Keratinocyte (primary cell): ENCODE measurements around the gene QTRT2.

Experiments used
- CTCF ChIP-seq, 3 experiments: IDR thresholded peaks in 1 of 3; conservative IDR thresholded peaks in 1 of 3; optimal IDR thresholded peaks in 1 of 3; 2 replicates in 2 of 3; 3 replicates in 1 of 3; pipeline versions ENCODE3 to v1.5.1; 2011; ENCODE audit warnings: low read length in 3 of 3, mild to moderate bottlenecking in 3 of 3, moderate library complexity in 2 of 3, control low read depth in 1 of 3, inconsistent platforms in 1 of 3; ENCODE audit not compliant: insufficient read depth in 2 of 3; ENCODE audit errors: extremely low read depth in 1 of 3
- EZH2 ChIP-seq: IDR thresholded peaks from one replicate; pipeline ENCODE4 v1.6.1; 2012; ENCODE audit warnings: inconsistent platforms, mild to moderate bottlenecking, low read length, moderate library complexity

GRCh38 chr3:114119776-114120175 lies 63.2 kb downstream of the QTRT2 start:
- no peak for TF ChIP-seq CTCF (optimal IDR thresholded peaks at IDR 0.05 in 1 of 3, IDR thresholded peaks at IDR 0.05 in 1 of 3, conservative IDR thresholded peaks at IDR 0.05 in 1 of 3; ENCODE audit: extremely low read depth in 1 of 3, insufficient read depth in 2 of 3, low read length in 3 of 3)
- TF ChIP-seq EZH2: no peak
